GM12872 (cell line): ENCODE results near the gene KIF1C.

Source experiments
- CTCF ChIP-seq: IDR thresholded peaks from 3 replicates; pipeline ENCODE4 v1.5.1; 2011; ENCODE audit warnings: low read depth, mild to moderate bottlenecking, low read length, moderate library complexity; ENCODE audit not compliant: insufficient read depth

The KIF1C gene

GRCh38 chr17:4997302-4998026 lies at the start of gene KIF1C, which contains the start of gene INCA1:
Gene KIF1C (plus strand): TSS chr17:4997950. CDS start chr17:5000247, 2,297 bp downstream.
Gene INCA1 (minus strand): TSS chr17:4997522. CDS start chr17:4994437, 3,085 bp downstream.
- no peak for TF ChIP-seq CTCF

- TF ChIP-seq CTCF: no peak
Measured at GRCh38 chr17:4948166-4948930, 49.4 kb upstream of the KIF1C start, which contains the start of gene PFN1. Gene PFN1 (minus strand): TSS chr17:4948530. CDS start chr17:4948394, 136 bp downstream.

- TF ChIP-seq CTCF: no peak
Measured at GRCh38 chr17:4948931-4949320, 48.8 kb upstream of the KIF1C start.

GRCh38 chr17:4949321-4950074 lies 48.3 kb upstream of the KIF1C start:
- no peak for TF ChIP-seq CTCF

- no peak for TF ChIP-seq CTCF
Measured at GRCh38 chr17:4950075-4950745, 47.5 kb upstream of the KIF1C start.

GRCh38 chr17:4950746-4951204 lies 47.0 kb upstream of the KIF1C start, which contains the start of gene ENO3:
Gene ENO3 (plus strand): TSS chr17:4951119. CDS start chr17:4951830, 711 bp downstream.
- TF ChIP-seq CTCF: no peak
